ENCODE results near the gene GRIN2A. TPM values are rescaled to one million over a fixed set of nuclear protein-coding genes. Genes with fewer than 3 reads are reported as not detected.

Gene GRIN2A
- total RNA-seq, 1 experiment from 2014 or later, result not detected

DNA sequence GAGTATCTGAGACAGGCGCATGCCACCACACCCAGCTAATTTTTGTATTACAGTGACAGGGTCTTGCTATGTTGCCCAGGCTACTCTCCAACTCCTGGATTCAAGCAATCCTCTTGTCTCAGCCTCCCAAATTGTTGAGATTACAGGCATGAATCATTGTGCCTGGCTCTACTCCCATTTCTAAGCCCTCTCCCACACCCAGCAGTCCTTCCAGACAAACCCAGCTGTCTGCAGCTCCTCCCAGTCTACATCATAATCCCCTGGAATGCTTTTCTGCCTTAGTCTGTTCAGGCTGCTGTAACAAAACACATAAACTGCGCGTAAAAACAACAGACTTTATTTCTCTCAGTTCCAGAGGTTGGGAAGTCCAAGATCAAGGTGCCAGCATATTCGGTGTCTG is 144.5 kb downstream of the GRIN2A start:
- H3K36me3 Mint-ChIP-seq (ENCODE audit: insufficient read depth, unreplicated experiment), result no peaks in the 10 kb centered on the region
- H3K27ac Mint-ChIP-seq (ENCODE audit: low read depth, unreplicated experiment), result no peak overlapping the region
- no peak for TF ChIP-seq CTCF (IDR thresholded peaks at IDR 0.05; ENCODE audit: unreplicated experiment)
- ChIA-PET POLR2A (no interaction called here), CTCF (no interaction called here)
- intact Hi-C loops (cut with micrococcal nuclease), result no loop called here
- peaks cover 8% of the 10 kb centered on the region for H3K9me3 Mint-ChIP-seq (ENCODE audit: unreplicated experiment)
- H3K4me1 Mint-ChIP-seq (ENCODE audit: insufficient read depth, unreplicated experiment), result no peaks in the 10 kb centered on the region
- no peak for DNase-seq (ENCODE audit: unreplicated experiment)
- no TSS peak for BruUV-seq (replicated peaks)
- H3K4me3 Mint-ChIP-seq (ENCODE audit: unreplicated experiment), result no peak overlapping the region
- H3K27me3 Mint-ChIP-seq (ENCODE audit: insufficient read depth, unreplicated experiment), result no peaks in the 10 kb centered on the region

- Mint-ChIP-seq H3K4me1 (ENCODE audit: insufficient read depth, unreplicated experiment) (no peaks in the 10 kb centered on the region), H3K27me3 (ENCODE audit: insufficient read depth, unreplicated experiment) (no peaks in the 10 kb centered on the region), H3K27ac (ENCODE audit: low read depth, unreplicated experiment) (no peak overlapping the region), H3K9me3 (ENCODE audit: unreplicated experiment) (peaks cover 12% of the 10 kb centered on the region), H3K4me3 (ENCODE audit: unreplicated experiment) (no peak overlapping the region), H3K36me3 (ENCODE audit: insufficient read depth, unreplicated experiment) (no peaks in the 10 kb centered on the region)
- ChIA-PET POLR2A (no interaction called here), CTCF (no interaction called here)
- TF ChIP-seq CTCF (IDR thresholded peaks at IDR 0.05; ENCODE audit: unreplicated experiment), result no peak
- intact Hi-C loops (cut with micrococcal nuclease), result no loop called here
- no peak for DNase-seq (ENCODE audit: unreplicated experiment)
- BruUV-seq (replicated peaks), result no TSS peak
These were observed 145.3 kb downstream of the GRIN2A start for GRCh38 chr16:10036956-10037355.

DNA sequence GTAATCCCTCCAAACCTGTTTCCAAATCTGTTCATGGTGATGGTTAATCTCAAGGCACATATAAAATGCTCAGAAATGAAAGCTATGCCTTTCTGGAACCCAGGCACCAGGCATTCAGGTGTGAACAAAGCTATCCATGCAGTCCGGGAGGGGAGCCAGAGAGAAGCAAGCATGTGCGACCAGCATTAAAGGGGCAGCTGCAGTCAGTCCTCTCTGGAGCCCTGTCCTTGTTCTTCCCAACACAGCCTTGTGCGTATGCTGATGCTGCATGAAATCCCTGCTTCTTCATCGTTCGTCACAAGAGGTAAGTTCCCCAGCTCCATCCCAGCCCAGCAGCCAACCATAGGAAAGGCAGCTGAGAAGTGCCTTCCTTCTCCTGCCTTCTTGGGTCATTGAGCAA is 148.7 kb downstream of the GRIN2A start:
- no peak for TF ChIP-seq CTCF (IDR thresholded peaks at IDR 0.05; ENCODE audit: unreplicated experiment)

GRCh38 chr16:10031955-10032354 is 150.3 kb downstream of the GRIN2A start:
- H3K4me3 Mint-ChIP-seq (ENCODE audit: unreplicated experiment), result no peak overlapping the region
- ChIA-PET CTCF (no interaction called here), POLR2A (no interaction called here)
- H3K27ac Mint-ChIP-seq (ENCODE audit: low read depth, unreplicated experiment), result no peak overlapping the region
- no peaks in the 10 kb centered on the region for H3K4me1 Mint-ChIP-seq (ENCODE audit: insufficient read depth, unreplicated experiment)
- no peak for DNase-seq (ENCODE audit: unreplicated experiment)
- no peak for TF ChIP-seq CTCF (IDR thresholded peaks at IDR 0.05; ENCODE audit: unreplicated experiment)
- peaks cover 41% of the 10 kb centered on the region for H3K9me3 Mint-ChIP-seq (ENCODE audit: unreplicated experiment)
- no peaks in the 10 kb centered on the region for H3K27me3 Mint-ChIP-seq (ENCODE audit: insufficient read depth, unreplicated experiment)
- intact Hi-C loops (cut with micrococcal nuclease), result no loop called here
- no TSS peak for BruUV-seq (replicated peaks)
- no peaks in the 10 kb centered on the region for H3K36me3 Mint-ChIP-seq (ENCODE audit: insufficient read depth, unreplicated experiment)

More for the DNA sequence above, 148.7 kb downstream of the GRIN2A start:
- CTCF ChIA-PET, result interaction anchor here (0.6 kb wide), 1 partner anchor 222 kb away, joined by 3 read pairs; no protein-coding TSS in a partner anchor
- Mint-ChIP-seq H3K27me3 (ENCODE audit: insufficient read depth, unreplicated experiment) (no peaks in the 10 kb centered on the region), H3K9me3 (ENCODE audit: unreplicated experiment) (peaks cover 33% of the 10 kb centered on the region), H3K27ac (ENCODE audit: low read depth, unreplicated experiment) (no peak overlapping the region), H3K4me3 (ENCODE audit: unreplicated experiment) (no peak overlapping the region), H3K4me1 (ENCODE audit: insufficient read depth, unreplicated experiment) (no peaks in the 10 kb centered on the region), H3K36me3 (ENCODE audit: insufficient read depth, unreplicated experiment) (no peaks in the 10 kb centered on the region)
- intact Hi-C loops (cut with micrococcal nuclease), result no loop called here
- POLR2A ChIA-PET, result no interaction called here
- DNase-seq (ENCODE audit: unreplicated experiment), result no peak
- BruUV-seq (replicated peaks), result no TSS peak

Data from MCF 10A (cell line).